ENCODE data around the gene RNF157.
A peak's percentile ranks its signal among the peaks of the same experiment; 100 is the strongest.

The RNF157 gene

GRCh38 chr17:76240461-76241203 is at the start of gene RNF157:
TSS of gene RNF157 (minus strand) at chr17:76240493. CDS start at chr17:76240240, 253 bp downstream.
- no peaks in the 10 kb centered on the region for H3K4me1 ChIP-seq (ENCODE audit: control insufficient read depth, low read depth, low read length)
- H3K9ac ChIP-seq (ENCODE audit: low read length): peak within 1 kb of the TSS; percentile 55
- no peaks in the 10 kb centered on the region for H3K9me3 ChIP-seq (ENCODE audit: control insufficient read depth, low read depth, low read length)
- H3K4me3 ChIP-seq (ENCODE audit: low read length): peak within 1 kb of the TSS; percentile 71
- no peak within 1 kb of the TSS for H3K27ac ChIP-seq (ENCODE audit: low read length)
- peaks cover 59% of the 10 kb centered on the region for H3K27me3 ChIP-seq (ENCODE audit: control insufficient read depth, insufficient read depth, low read length)
- H3K36me3 ChIP-seq (ENCODE audit: control insufficient read depth, low read depth, low read length): no peaks in the 10 kb centered on the region

GRCh38 chr17:76281573-76282371 is 41.5 kb upstream of the RNF157 start:
- Histone ChIP-seq H3K4me1 (ENCODE audit: control insufficient read depth, low read depth, low read length) (no peaks in the 10 kb centered on the region), H3K9ac (ENCODE audit: low read length) (no peak overlapping the region), H3K4me3 (ENCODE audit: low read length) (no peak overlapping the region), H3K27me3 (ENCODE audit: control insufficient read depth, insufficient read depth, low read length) (no peaks in the 10 kb centered on the region), H3K27ac (ENCODE audit: low read length) (no peak overlapping the region), H3K36me3 (ENCODE audit: control insufficient read depth, low read depth, low read length) (no peaks in the 10 kb centered on the region), H3K9me3 (ENCODE audit: control insufficient read depth, low read depth, low read length) (no peaks in the 10 kb centered on the region)

GRCh38 chr17:76280650-76281049 is 40.4 kb upstream of the RNF157 start:
- Histone ChIP-seq H3K4me1 (ENCODE audit: control insufficient read depth, low read depth, low read length) (no peaks in the 10 kb centered on the region), H3K27ac (ENCODE audit: low read length) (no peak overlapping the region), H3K4me3 (ENCODE audit: low read length) (no peak overlapping the region), H3K27me3 (ENCODE audit: control insufficient read depth, insufficient read depth, low read length) (no peaks in the 10 kb centered on the region), H3K9ac (ENCODE audit: low read length) (no peak overlapping the region), H3K9me3 (ENCODE audit: control insufficient read depth, low read depth, low read length) (no peaks in the 10 kb centered on the region), H3K36me3 (ENCODE audit: control insufficient read depth, low read depth, low read length) (no peaks in the 10 kb centered on the region)

- no peaks in the 10 kb centered on the region for H3K36me3 ChIP-seq (ENCODE audit: control insufficient read depth, low read depth, low read length)
- no peak overlapping the region for H3K9ac ChIP-seq (ENCODE audit: low read length)
- H3K27me3 ChIP-seq (ENCODE audit: control insufficient read depth, insufficient read depth, low read length): no peaks in the 10 kb centered on the region
- no peaks in the 10 kb centered on the region for H3K4me1 ChIP-seq (ENCODE audit: control insufficient read depth, low read depth, low read length)
- no peaks in the 10 kb centered on the region for H3K9me3 ChIP-seq (ENCODE audit: control insufficient read depth, low read depth, low read length)
- no peak overlapping the region for H3K4me3 ChIP-seq (ENCODE audit: low read length)
- no peak overlapping the region for H3K27ac ChIP-seq (ENCODE audit: low read length)
Measured at GRCh38 chr17:76279742-76280287, 39.5 kb upstream of the RNF157 start.

GRCh38 chr17:76278952-76279741 is 38.9 kb upstream of the RNF157 start:
- no peaks in the 10 kb centered on the region for H3K4me1 ChIP-seq (ENCODE audit: control insufficient read depth, low read depth, low read length)
- H3K27ac ChIP-seq (ENCODE audit: low read length): no peak overlapping the region
- no peaks in the 10 kb centered on the region for H3K27me3 ChIP-seq (ENCODE audit: control insufficient read depth, insufficient read depth, low read length)

GRCh38 chr17:76278268-76278908 is 38.1 kb upstream of the RNF157 start:
- Histone ChIP-seq H3K4me1 (ENCODE audit: control insufficient read depth, low read depth, low read length) (no peaks in the 10 kb centered on the region), H3K36me3 (ENCODE audit: control insufficient read depth, low read depth, low read length) (no peaks in the 10 kb centered on the region), H3K9ac (ENCODE audit: low read length) (no peak overlapping the region), H3K4me3 (ENCODE audit: low read length) (no peak overlapping the region), H3K27me3 (ENCODE audit: control insufficient read depth, insufficient read depth, low read length) (no peaks in the 10 kb centered on the region), H3K9me3 (ENCODE audit: control insufficient read depth, low read depth, low read length) (no peaks in the 10 kb centered on the region), H3K27ac (ENCODE audit: low read length) (no peak overlapping the region)

More at GRCh38 chr17:76278952-76279741, 38.9 kb upstream of the RNF157 start:
- H3K4me3 ChIP-seq (ENCODE audit: low read length): no peak overlapping the region
- no peaks in the 10 kb centered on the region for H3K9me3 ChIP-seq (ENCODE audit: control insufficient read depth, low read depth, low read length)
- no peaks in the 10 kb centered on the region for H3K36me3 ChIP-seq (ENCODE audit: control insufficient read depth, low read depth, low read length)
- no peak overlapping the region for H3K9ac ChIP-seq (ENCODE audit: low read length)

DNA sequence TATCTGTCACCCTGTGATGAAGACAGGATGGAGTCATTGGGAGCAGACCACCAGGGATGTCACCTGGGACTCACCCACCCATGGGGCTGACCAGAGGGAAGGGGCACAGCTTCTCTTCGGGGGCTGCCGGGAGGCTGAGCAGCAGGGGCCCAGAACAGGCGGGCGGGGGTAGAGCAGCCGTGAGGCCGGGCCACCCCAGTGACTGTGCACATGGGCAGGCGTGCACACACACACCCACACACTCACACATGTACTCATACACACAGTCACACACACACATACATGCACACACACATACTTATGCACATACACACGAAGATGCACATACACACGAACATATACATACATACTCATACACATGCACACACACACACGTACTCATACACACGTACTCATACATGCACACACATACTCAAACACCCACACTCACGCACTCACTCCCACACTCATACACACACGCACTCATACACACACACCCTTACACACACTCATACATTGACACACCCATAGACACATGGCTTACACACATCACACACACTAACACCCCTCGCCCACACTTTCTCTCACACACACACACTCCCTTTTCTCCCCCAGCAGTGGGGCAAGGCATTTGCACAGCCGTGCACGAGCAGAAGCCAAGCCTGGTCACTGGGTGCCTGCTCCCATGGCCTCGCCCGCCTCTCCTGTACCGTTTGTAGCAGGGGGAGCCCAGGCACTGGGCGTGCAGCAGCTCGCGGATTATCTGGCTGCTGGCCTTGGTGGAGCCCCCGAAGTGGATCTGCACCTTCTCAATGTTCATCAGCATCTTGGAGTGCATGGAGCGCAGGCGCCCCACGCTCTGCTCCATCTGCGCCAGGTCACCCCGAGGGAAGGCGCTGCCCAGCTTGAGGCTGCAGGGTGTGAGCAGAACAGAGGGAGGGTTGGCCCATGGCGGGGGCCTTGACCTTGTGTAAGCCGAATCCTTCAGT is 37.3 kb upstream of the RNF157 start:
- H3K9ac ChIP-seq (ENCODE audit: low read length): no peak overlapping the region
- no peaks in the 10 kb centered on the region for H3K9me3 ChIP-seq (ENCODE audit: control insufficient read depth, low read depth, low read length)
- no peak overlapping the region for H3K27ac ChIP-seq (ENCODE audit: low read length)
- H3K4me3 ChIP-seq (ENCODE audit: low read length): no peak overlapping the region
- H3K36me3 ChIP-seq (ENCODE audit: control insufficient read depth, low read depth, low read length): no peaks in the 10 kb centered on the region
- H3K27me3 ChIP-seq (ENCODE audit: control insufficient read depth, insufficient read depth, low read length): no peaks in the 10 kb centered on the region
- H3K4me1 ChIP-seq (ENCODE audit: control insufficient read depth, low read depth, low read length): no peaks in the 10 kb centered on the region

DNA sequence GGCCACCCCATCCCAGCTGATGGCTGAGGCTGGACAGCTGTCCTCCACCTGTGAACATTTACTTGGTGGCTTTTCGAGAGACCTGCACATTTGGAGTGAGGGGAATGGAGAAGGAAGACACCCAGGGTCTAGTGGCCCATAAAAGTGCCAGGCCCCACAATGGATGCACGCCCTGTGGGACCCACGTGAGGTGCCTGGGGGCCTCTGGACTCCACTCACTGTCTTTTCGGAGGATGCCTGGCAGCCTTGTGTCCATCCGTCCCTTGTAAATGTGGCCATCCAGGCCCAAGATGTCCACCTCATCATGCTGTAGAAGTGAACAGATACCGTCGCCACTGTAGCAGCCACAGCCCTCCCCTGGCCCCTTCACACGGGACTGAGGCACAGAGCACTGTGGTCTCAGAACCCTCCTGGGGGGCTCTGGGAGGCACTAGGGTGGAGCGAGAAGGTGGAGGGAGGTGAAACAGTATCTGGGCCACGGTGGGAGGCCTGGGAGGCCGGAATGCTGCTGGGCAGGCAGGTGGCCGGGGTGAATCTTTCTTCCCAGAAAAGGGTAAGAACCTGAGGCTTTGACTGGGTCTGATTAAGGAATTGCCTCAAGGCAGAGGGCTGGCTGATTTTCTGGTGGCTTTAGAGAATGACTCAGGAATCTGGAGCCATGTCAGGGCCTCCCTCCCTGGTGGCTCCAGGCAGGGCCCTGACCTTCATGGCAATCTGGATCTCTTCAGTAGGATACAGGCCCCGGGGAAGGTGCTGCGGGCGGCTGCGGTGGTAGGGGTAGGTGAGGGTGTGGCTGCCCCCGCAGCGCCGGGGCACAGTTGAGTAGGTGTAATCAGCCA is 36.4 kb upstream of the RNF157 start:
- Histone ChIP-seq H3K4me3 (ENCODE audit: low read length) (no peak overlapping the region), H3K27me3 (ENCODE audit: control insufficient read depth, insufficient read depth, low read length) (no peaks in the 10 kb centered on the region), H3K4me1 (ENCODE audit: control insufficient read depth, low read depth, low read length) (peaks cover 3% of the 10 kb centered on the region), H3K9ac (ENCODE audit: low read length) (no peak overlapping the region), H3K27ac (ENCODE audit: low read length) (no peak overlapping the region), H3K36me3 (ENCODE audit: control insufficient read depth, low read depth, low read length) (no peaks in the 10 kb centered on the region), H3K9me3 (ENCODE audit: control insufficient read depth, low read depth, low read length) (no peaks in the 10 kb centered on the region)

DNA sequence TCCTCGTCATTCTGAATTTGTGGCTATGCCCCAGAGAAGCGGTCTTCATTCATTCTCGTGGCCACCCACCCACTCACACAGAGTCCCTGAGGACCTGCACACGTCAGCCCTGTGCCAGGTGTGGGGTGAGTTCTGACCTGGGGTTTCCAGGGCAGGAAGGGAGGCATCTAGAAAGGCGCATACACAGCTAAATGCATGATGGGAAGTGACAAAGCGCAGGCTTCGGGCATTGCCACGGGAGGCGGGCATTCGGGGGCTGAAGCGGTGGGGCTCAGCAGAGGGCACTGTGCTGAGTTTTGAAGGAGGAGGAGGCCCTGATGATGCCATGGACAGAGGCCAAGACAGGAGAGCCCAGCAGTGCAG is 35.8 kb upstream of the RNF157 start:
- Histone ChIP-seq H3K4me3 (ENCODE audit: low read length) (no peak overlapping the region), H3K9ac (ENCODE audit: low read length) (no peak overlapping the region), H3K4me1 (ENCODE audit: control insufficient read depth, low read depth, low read length) (peaks cover 6% of the 10 kb centered on the region), H3K36me3 (ENCODE audit: control insufficient read depth, low read depth, low read length) (no peaks in the 10 kb centered on the region), H3K27ac (ENCODE audit: low read length) (no peak overlapping the region), H3K27me3 (ENCODE audit: control insufficient read depth, insufficient read depth, low read length) (no peaks in the 10 kb centered on the region), H3K9me3 (ENCODE audit: control insufficient read depth, low read depth, low read length) (no peaks in the 10 kb centered on the region)
